Inflammatory macrophage treated with lipopolysaccharide for 4 hours (primary cell): ENCODE measurements around the gene RNF223.
"Not testable (repeated sequence)": the region's sequence is repeated elsewhere in the genome, so short reads cannot be mapped to it uniquely, and the experiment has no call there.

ENCODE experiments used
- DNase-seq: peaks from one replicate; pipeline ENCODE4 v3.0.0-alpha.2; 2020

Gene RNF223

GRCh38 chr1:1085911-1086841 lies 12.1 kb upstream of the RNF223 start:
- no peak for DNase-seq

GRCh38 chr1:1085171-1085841 lies 11.2 kb upstream of the RNF223 start:
- no peak for DNase-seq

- DNase-seq, result no peak
These were observed 10.5 kb upstream of the RNF223 start for GRCh38 chr1:1084372-1085170.

- DNase-seq, result no peak
These were observed 9.6 kb upstream of the RNF223 start for GRCh38 chr1:1083416-1084371.

GRCh38 chr1:1082776-1083415 lies 8.8 kb upstream of the RNF223 start:
- DNase-seq, result no peak

GRCh38 chr1:1082239-1082775 lies 8.2 kb upstream of the RNF223 start:
- DNase-seq, result no peak

GRCh38 chr1:1081311-1082238 lies 7.5 kb upstream of the RNF223 start:
- no peak for DNase-seq

- no peak for DNase-seq
These were observed 6.8 kb upstream of the RNF223 start for GRCh38 chr1:1080951-1081310.

- no peak for DNase-seq
These were observed 6.1 kb upstream of the RNF223 start for GRCh38 chr1:1080122-1080757.

- no peak for DNase-seq
These were observed 5.5 kb upstream of the RNF223 start for GRCh38 chr1:1079408-1080121.

GRCh38 chr1:1077396-1077795 lies 3.3 kb upstream of the RNF223 start:
- not testable (repeated sequence) for DNase-seq

GRCh38 chr1:1075148-1075935 lies 1.2 kb upstream of the RNF223 start:
- no peak for DNase-seq

- no peak for DNase-seq
These were observed 583 bp upstream of the RNF223 start for GRCh38 chr1:1074631-1075147.

GRCh38 chr1:1072849-1073742 lies 1.0 kb downstream of the RNF223 start:
- DNase-seq, result no peak

GRCh38 chr1:1072299-1072848 lies 1.7 kb downstream of the RNF223 start:
- DNase-seq, result no peak

- DNase-seq, result no peak
These were observed 2.4 kb downstream of the RNF223 start for GRCh38 chr1:1071486-1072298.
